ENCODE measurements around the gene MILR1.

The MILR1 gene

GRCh38 chr17:64500862-64501765 is 52.2 kb downstream of the MILR1 start:
- FAIRE-seq (no peak), DNase-seq (ENCODE audit: extremely low spot score, insufficient read length, low read depth) (no peak)

- FAIRE-seq, result no peak
- no peak for DNase-seq (ENCODE audit: extremely low spot score, insufficient read length, low read depth)
Measured at GRCh38 chr17:64502021-64502420, 53.1 kb downstream of the MILR1 start.

GRCh38 chr17:64502809-64503208 is 53.9 kb downstream of the MILR1 start:
- FAIRE-seq (no peak), DNase-seq (ENCODE audit: extremely low spot score, insufficient read length, low read depth) (no peak)

GRCh38 chr17:64503341-64503740 is 54.4 kb downstream of the MILR1 start:
- no peak for DNase-seq (ENCODE audit: extremely low spot score, insufficient read length, low read depth)
- no peak for FAIRE-seq

- FAIRE-seq, result no peak
Measured at GRCh38 chr17:64503821-64504768, 55.2 kb downstream of the MILR1 start.

GRCh38 chr17:64504769-64505339 is 55.9 kb downstream of the MILR1 start:
- no peak for DNase-seq (ENCODE audit: extremely low spot score, insufficient read length, low read depth)
- FAIRE-seq, result no peak

More at GRCh38 chr17:64503821-64504768, 55.2 kb downstream of the MILR1 start:
- DNase-seq (ENCODE audit: extremely low spot score, insufficient read length, low read depth), result no peak

- no peak for DNase-seq (ENCODE audit: extremely low spot score, insufficient read length, low read depth)
- peak; percentile 65 for FAIRE-seq
Measured at GRCh38 chr17:64505340-64506200, 56.7 kb downstream of the MILR1 start.

- FAIRE-seq (no peak), DNase-seq (ENCODE audit: extremely low spot score, insufficient read length, low read depth) (peak; percentile 91)
Measured at GRCh38 chr17:64506201-64506575, 57.3 kb downstream of the MILR1 start, which contains the start of gene DDX5. Gene DDX5, minus strand, starts transcription at chr17:64506289. Its CDS starts 170 bp downstream, at chr17:64506119.

- DNase-seq (ENCODE audit: extremely low spot score, insufficient read length, low read depth) (peak; percentile 82), FAIRE-seq (peak; percentile 90)
Measured at GRCh38 chr17:64506576-64507412, 57.9 kb downstream of the MILR1 start, which contains the start of gene CEP95. Gene CEP95, plus strand, starts transcription at chr17:64506977. Its CDS starts 121 bp downstream, at chr17:64507098.

- FAIRE-seq (peak; percentile 67), DNase-seq (ENCODE audit: extremely low spot score, insufficient read length, low read depth) (no peak)
Measured at GRCh38 chr17:64507413-64507782, 58.5 kb downstream of the MILR1 start.

GRCh38 chr17:64508683-64509082 is 59.8 kb downstream of the MILR1 start:
- no peak for DNase-seq (ENCODE audit: extremely low spot score, insufficient read length, low read depth)
- FAIRE-seq, result no peak

GRCh38 chr17:64509179-64509578 is 60.3 kb downstream of the MILR1 start:
- no peak for FAIRE-seq
- DNase-seq (ENCODE audit: extremely low spot score, insufficient read length, low read depth), result no peak

GRCh38 chr17:64515419-64515818 is 66.5 kb downstream of the MILR1 start:
- FAIRE-seq, result no peak

GRCh38 chr17:64515829-64516228 is 66.9 kb downstream of the MILR1 start:
- DNase-seq (ENCODE audit: extremely low spot score, insufficient read length, low read depth) (no peak), FAIRE-seq (no peak)

More at GRCh38 chr17:64515419-64515818, 66.5 kb downstream of the MILR1 start:
- DNase-seq (ENCODE audit: extremely low spot score, insufficient read length, low read depth), result no peak
